ENCODE data around the gene ZDHHC19.

DNA sequence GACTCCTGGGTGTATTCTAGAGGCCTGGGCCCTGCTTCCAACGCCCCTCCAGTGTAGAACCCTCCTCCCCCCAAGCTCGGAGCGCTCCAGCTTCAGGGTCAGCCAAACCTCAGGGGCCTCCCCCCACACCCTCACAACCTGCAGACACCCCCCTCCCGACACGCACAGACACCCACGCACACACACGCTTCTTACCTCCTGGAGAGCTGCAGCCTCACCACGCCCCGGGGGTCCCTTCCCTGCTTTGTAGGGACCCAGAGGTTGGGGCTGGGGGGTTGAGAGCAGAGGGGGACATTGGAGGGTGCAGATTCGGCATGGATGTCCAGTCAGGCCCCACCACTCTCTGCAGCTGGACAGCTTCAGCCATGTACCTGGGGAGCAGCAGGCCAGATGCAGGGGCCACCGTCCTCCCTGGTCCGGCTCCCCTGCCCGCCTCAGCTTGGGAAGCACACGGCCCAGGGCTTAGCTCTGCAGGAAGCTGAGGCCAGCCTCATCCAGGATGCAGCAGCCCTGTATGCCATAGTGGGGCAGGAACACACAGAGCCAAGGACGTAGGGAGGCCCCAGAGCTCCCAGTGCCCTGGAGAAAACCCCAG, 13.0 kb downstream of the ZDHHC19 start:
- TF ChIP-seq, protein P1, sequence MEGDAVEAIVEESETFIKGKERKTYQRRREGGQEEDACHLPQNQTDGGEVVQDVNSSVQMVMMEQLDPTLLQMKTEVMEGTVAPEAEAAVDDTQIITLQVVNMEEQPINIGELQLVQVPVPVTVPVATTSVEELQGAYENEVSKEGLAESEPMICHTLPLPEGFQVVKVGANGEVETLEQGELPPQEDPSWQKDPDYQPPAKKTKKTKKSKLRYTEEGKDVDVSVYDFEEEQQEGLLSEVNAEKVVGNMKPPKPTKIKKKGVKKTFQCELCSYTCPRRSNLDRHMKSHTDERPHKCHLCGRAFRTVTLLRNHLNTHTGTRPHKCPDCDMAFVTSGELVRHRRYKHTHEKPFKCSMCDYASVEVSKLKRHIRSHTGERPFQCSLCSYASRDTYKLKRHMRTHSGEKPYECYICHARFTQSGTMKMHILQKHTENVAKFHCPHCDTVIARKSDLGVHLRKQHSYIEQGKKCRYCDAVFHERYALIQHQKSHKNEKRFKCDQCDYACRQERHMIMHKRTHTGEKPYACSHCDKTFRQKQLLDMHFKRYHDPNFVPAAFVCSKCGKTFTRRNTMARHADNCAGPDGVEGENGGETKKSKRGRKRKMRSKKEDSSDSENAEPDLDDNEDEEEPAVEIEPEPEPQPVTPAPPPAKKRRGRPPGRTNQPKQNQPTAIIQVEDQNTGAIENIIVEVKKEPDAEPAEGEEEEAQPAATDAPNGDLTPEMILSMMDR (conservative IDR thresholded peaks at IDR 0.05; ENCODE audit: low read depth in 2 of 2) = no peak
- TF ChIP-seq POLR2AphosphoS5 (IDR thresholded peaks at IDR 0.05; ENCODE audit: low read depth) = no peak
- TF ChIP-seq JUNB (IDR thresholded peaks at IDR 0.05; ENCODE audit: unreplicated experiment) = no peak
- TF ChIP-seq, protein P2, sequence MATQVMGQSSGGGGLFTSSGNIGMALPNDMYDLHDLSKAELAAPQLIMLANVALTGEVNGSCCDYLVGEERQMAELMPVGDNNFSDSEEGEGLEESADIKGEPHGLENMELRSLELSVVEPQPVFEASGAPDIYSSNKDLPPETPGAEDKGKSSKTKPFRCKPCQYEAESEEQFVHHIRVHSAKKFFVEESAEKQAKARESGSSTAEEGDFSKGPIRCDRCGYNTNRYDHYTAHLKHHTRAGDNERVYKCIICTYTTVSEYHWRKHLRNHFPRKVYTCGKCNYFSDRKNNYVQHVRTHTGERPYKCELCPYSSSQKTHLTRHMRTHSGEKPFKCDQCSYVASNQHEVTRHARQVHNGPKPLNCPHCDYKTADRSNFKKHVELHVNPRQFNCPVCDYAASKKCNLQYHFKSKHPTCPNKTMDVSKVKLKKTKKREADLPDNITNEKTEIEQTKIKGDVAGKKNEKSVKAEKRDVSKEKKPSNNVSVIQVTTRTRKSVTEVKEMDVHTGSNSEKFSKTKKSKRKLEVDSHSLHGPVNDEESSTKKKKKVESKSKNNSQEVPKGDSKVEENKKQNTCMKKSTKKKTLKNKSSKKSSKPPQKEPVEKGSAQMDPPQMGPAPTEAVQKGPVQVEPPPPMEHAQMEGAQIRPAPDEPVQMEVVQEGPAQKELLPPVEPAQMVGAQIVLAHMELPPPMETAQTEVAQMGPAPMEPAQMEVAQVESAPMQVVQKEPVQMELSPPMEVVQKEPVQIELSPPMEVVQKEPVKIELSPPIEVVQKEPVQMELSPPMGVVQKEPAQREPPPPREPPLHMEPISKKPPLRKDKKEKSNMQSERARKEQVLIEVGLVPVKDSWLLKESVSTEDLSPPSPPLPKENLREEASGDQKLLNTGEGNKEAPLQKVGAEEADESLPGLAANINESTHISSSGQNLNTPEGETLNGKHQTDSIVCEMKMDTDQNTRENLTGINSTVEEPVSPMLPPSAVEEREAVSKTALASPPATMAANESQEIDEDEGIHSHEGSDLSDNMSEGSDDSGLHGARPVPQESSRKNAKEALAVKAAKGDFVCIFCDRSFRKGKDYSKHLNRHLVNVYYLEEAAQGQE (IDR thresholded peaks at IDR 0.05; ENCODE audit: unreplicated experiment) = no peak
- TF ChIP-seq CREB1 (CRISPR knock-in tag; IDR thresholded peaks at IDR 0.05; ENCODE audit: low read depth) = no peak
- no peak for TF ChIP-seq EZH2phosphoT487 (IDR thresholded peaks at IDR 0.05; ENCODE audit: unreplicated experiment)
- TF ChIP-seq EZH2 (IDR thresholded peaks at IDR 0.05; ENCODE audit: low read depth, unreplicated experiment) = no peak
